Testis (tissue), 2 donors: ENCODE data around the gene OGN.
A peak's percentile ranks its signal among the peaks of the same experiment; 100 is the strongest.

ENCODE experiments used
- CTCF ChIP-seq, 3 experiments: fragments of 450-650 bp in 2 of 3; fragments of 200-600 bp in 1 of 3; sonication (generic) in 1 of 3; IDR thresholded peaks; one replicate each; pipeline ENCODE4 v1.5.1; 2016 to 2019; ENCODE audit warnings: antibody characterized with exemption in 3 of 3, mild to moderate bottlenecking in 2 of 3, moderate library complexity in 1 of 3
- POLR2A ChIP-seq: fragments of 450-650 bp; IDR thresholded peaks from one replicate; pipeline ENCODE4 v1.6.1; 2017; ENCODE audit warnings: antibody characterized with exemption, mild to moderate bottlenecking, moderate library complexity

- TF ChIP-seq POLR2A: no peak
- peak in 1 of 3 experiments; percentile 4 for TF ChIP-seq CTCF (IDR thresholded peaks at IDR 0.05)
These were observed 61.4 kb downstream of the OGN start for GRCh38 chr9:92342825-92343488.
